GM19025 (cell line): ENCODE measurements around the gene GNL3L.
"Not testable (repeated sequence)": the region's sequence is repeated elsewhere in the genome, so short reads cannot be mapped to it uniquely, and the experiment has no call there.

ENCODE experiments used
- ATAC-seq: cut with Tn5 transposase; IDR thresholded peaks from one replicate; pipeline ENCODE4 v1.9.1; 2021; ENCODE audit warnings: mild to moderate bottlenecking, low read depth, moderate library complexity; ENCODE audit not compliant: unreplicated experiment

Gene GNL3L, protein sequence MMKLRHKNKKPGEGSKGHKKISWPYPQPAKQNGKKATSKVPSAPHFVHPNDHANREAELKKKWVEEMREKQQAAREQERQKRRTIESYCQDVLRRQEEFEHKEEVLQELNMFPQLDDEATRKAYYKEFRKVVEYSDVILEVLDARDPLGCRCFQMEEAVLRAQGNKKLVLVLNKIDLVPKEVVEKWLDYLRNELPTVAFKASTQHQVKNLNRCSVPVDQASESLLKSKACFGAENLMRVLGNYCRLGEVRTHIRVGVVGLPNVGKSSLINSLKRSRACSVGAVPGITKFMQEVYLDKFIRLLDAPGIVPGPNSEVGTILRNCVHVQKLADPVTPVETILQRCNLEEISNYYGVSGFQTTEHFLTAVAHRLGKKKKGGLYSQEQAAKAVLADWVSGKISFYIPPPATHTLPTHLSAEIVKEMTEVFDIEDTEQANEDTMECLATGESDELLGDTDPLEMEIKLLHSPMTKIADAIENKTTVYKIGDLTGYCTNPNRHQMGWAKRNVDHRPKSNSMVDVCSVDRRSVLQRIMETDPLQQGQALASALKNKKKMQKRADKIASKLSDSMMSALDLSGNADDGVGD

GRCh38 chrX:54529552-54530356 is at the start of gene GNL3L:
Gene GNL3L, plus strand, starts transcription at chrX:54530219. Its CDS starts 2,348 bp downstream, at chrX:54532567.
- peak; percentile 83 for ATAC-seq

DNA sequence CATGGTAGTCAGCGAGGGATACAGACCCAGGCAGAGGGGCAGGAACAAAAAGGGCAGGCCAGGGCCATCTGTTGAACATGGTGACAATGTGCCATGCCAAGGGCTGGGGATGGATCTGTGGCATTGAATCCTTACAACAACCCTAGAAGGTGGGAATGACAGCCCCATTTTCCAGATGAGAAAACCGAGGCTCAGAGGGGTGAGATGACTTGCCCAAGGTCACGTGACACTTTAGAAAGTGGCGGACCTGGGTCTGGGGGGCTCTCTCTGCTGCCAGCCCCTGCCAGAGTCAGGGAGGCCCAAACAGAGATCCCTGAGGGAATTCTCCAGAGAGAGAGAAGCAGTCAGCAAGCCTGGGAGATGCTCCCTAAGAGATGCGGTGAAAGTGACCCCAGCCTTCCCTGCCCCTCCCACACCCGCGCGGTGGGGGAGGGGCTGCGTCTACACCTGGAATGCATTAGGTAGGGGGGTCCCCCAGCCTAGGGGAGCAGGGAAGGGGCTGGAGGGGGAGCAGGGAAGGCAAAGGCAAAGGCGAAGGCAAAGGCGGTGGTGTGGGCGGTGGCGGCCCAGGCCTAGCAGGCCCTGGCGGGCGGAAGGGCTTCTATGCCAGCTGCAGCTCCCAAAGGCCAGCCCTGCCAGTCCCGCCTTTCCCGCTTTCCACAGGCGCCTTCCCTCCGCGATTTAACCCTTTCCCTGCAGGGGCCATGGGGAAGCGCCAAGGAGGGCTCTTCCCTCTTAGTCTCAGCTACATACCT is 47.0 kb upstream of the GNL3L start:
- no peak for ATAC-seq

DNA sequence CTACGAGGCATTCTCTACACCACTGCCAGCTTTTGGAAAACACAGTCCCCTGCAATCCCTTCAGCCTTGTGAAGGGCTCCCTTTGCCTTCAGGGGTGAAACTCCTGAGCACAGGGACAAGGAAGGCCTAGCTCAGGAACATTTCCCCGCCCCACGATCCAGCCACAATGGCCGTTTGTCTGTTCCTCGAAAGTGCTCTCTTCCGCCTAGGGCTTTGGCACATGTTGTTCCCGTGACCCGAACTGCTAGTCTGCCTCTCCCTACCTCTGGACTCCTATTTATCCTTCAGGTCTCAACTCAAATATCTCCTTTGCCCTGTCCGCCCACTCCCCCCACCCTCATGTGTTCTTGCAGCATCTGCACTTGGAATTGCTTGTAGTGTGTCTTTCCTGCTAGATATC is 46.1 kb upstream of the GNL3L start:
- ATAC-seq: no peak

- ATAC-seq: no peak
Measured at GRCh38 chrX:54484666-54485065, 45.4 kb upstream of the GNL3L start.

GRCh38 chrX:54489819-54490218 is 40.2 kb upstream of the GNL3L start:
- ATAC-seq: not testable (repeated sequence)

- ATAC-seq: no peak
Measured at GRCh38 chrX:54492340-54492739, 37.7 kb upstream of the GNL3L start.

DNA sequence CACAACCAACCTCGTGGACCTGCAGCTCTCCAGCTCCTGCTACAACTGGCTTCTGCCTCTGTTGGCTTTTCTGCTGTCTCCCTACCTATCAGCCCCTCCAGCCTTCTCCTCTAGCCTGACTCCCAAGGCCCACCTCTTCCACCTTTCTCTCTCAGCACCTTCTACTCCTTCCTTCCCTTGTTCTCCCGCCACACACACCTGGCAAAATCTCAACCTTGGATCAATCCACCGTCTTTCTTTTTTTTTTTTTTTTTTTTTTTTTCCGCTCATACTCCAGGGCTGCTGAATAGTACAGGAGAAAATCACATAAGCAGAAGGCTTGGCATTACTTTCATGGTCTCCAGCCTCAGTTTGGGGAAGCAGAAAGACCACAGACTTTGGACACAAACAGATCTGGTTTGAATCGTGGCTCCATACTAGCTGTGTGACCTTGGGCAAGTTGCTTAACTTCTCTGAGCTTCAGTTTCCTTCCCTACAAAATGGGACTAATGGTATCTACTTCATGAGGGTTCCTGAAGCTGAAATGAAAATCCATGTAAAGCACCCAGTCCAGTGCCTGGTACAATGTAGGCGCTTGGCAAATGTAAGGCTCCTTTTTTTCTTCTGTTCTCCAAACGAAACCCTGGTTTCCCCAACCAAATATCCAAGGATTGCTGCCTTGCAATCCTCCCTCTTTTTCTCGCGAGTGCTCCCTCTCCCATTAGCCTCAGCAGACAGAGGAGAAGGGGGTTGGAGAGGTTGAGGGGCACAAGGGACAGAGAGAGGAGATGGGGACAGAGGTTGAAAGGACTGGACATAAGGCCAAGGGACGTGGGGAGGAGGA is 35.6 kb upstream of the GNL3L start:
- no peak for ATAC-seq

GRCh38 chrX:54494989-54495813 is 34.8 kb upstream of the GNL3L start:
- no peak for ATAC-seq

DNA sequence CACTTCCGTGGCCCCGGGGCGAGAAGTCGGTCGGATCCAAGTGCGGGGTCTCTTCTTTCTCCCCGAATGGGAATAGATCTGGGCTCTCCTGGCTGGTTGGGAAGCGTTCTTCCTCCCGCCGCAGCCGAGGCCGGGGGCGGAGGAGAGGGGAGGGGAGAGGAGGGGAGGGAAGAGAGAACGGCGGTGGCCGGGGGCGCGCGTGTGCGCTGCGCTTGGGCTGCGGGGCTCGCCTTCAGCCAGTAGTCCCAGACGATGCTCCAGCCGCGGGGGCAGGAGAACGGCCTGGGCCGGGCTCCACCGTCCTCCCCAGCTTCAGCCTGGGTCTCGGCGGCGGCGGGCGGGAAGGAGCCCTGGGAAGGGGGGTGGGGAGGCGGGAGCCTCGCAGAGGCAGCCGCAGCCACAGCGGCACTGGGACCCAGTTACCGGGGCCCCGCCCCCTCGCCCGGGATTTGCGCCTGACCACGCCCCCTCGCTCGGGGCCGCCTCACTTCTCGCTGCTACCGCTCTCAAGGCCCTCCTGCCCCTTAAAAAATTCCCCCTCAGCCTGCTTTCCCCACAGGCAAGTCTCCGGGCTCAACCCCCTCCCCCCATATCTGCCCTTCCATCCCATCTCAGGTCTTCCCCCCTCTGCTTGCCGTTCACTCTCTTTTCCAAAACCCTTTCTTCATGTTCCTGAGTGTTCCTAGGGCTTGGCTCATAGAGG is 34.1 kb upstream of the GNL3L start, which contains the start of gene FGD1:
FGD1 (minus strand) TSS at position 421 of the 703 bp plus-strand sequence. CDS start 802 bp downstream, outside the sequence.
- ATAC-seq: no peak

DNA sequence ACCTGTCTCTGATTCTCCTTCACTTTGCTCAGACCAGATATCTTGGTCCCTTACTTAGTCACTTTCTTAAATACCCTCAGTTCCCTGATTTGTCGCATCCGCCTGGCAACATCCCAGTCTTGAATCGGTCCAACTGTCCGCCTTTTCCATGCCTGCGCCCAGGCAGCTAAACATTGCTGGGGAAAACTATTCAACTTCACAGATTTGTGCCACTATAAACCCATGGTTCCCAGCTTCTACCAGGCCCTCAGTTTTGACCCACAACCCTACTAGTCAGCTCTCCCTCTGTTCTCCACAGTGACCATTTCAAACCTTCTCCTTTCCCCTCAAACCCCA is 33.5 kb upstream of the GNL3L start:
- no peak for ATAC-seq

DNA sequence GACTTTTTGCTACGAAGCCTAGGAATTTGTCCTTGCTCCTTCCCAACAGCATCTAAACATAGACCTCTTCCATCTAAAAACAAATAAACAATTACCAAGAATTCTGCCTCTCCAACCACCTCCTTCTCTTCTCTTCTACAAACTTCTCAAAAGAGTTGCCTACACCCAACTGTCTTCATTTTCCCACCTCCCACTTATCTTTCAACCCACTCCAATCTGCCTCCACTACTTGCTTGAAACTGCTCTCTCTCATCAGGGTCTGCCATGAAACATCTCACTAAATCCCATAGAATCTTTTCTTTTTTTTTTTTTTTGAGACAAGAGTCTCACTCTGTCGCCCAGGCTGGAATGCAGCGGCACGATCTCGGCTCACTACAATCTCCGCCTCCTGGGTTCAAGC is 33.1 kb upstream of the GNL3L start:
- ATAC-seq: no peak

- ATAC-seq: no peak
Measured at GRCh38 chrX:54509400-54509799, 20.6 kb upstream of the GNL3L start.

- ATAC-seq: no peak
Measured at GRCh38 chrX:54529151-54529550, 868 bp upstream of the GNL3L start.

DNA sequence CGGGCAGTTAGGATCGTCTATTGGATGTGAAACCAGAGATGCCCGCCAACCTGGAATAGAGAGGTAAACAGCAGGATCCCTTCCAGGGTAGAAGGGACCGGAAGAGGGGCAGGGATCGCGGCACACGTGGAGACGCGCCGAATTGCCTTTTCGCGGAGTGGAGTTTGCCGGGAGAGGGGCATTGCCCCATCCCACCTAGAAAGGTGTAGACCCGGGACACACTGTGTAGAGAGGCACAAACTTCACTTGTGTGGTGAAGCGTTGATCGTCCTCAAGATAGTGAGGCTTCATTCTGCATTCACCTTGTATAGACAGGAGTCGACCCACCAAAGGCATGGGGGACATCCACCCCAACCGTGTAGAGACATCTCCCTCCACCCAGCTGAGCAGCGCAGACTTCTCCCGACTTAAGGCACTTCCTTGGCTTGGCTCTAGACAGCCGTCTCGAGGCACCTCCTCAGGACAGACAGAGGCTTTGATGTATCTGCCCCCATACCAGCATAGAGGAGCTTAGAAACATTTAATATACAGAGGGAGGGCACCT is 410 bp downstream of the GNL3L start:
- peak; percentile 3 for ATAC-seq

- no peak for ATAC-seq
Measured at GRCh38 chrX:54534271-54534670, 4.3 kb downstream of the GNL3L start.

DNA sequence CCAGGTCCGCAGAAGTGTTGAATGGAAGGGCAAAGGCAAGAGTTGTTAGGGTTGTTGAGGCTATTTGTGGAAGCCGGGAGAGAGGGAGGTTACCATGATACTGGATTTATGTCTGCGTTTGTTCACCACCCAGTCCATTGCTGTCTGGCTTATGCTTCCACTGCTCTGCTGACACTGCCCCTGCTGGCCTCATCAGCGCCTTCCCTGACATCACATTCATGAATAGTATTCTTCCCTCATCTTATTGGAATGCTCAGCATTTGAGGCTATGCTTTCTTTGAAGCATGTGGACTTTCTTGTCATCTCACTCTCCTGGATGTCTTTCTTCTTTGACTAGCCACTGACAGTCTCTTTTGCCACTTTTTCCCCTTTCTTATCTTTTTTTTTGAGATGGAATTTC is 10.3 kb downstream of the GNL3L start:
- no peak for ATAC-seq

DNA sequence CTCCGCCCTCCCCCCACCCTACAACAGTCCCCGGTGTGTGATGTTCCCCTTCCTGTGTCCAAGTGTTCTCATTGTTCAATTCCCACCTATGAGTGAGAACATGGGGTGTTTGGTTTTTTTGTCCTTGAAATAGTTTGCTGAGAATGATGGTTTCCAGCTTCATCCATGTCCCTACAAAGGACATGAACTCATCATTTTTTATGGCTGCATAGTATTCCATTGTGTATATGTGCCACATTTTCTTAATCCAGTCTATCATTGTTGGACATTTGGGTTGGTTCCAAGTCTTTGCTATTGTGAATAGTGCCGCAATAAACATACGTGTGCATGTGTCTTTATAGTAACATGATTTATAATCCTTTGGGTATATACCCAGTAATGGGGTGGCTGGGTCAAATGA is 12.2 kb downstream of the GNL3L start:
- ATAC-seq: not testable (repeated sequence)

GRCh38 chrX:54550821-54551220 is 20.8 kb downstream of the GNL3L start:
- ATAC-seq: no peak
